HepG2 (cell line): ENCODE data around the gene RNF125. TPM values are rescaled to one million over a fixed set of nuclear protein-coding genes. Genes with fewer than 3 reads are reported as not detected.
A peak's percentile ranks its signal among the peaks of the same experiment; 100 is the strongest.

Source experiments
- ATAC-seq: fragments of 200-7000 bp; cut with Tn5 transposase; 3 replicates; pipeline ENCODE4 v1.9.1; 2020; ENCODE audit warnings: mild to moderate bottlenecking, moderate library complexity
- BruUV-seq: library from RNA; stranded (reverse); fragments of 400-500 nt; replicated peaks from 2 replicates; lab custom pipeline; 2021; lab: Mats Ljungman, UMichigan
- CTCF ChIA-PET: fragments of 300-600 bp; formaldehyde crosslinking; extraction: SDS; loops from one replicate; lab custom pipeline; 2021; ENCODE audit warnings: low total read pairs, inconsistent platforms, low intra/inter-chr PET ratio; lab: Yijun Ruan, JAX
- POLR2A ChIA-PET: fragments of 350-600 bp; sonication (Branson Sonifier 250); formaldehyde crosslinking; loops from one replicate; lab custom pipeline; 2020; ENCODE audit warnings: antibody characterized with exemption, inconsistent platforms; lab: Yijun Ruan, JAX
- DNase-seq: peaks from one replicate; pipeline ENCODE4 v3.0.0-alpha.2; 2015; ENCODE audit warnings: low spot score
- FAIRE-seq: peaks from 3 replicates; lab custom pipeline; 2011; peaks lifted over from hg19 to GRCh38; lab: Jason Lieb, UNC
- H2AFZ ChIP-seq: one replicate; pipeline ENCODE4 v1.6.1; 2011; ENCODE audit warnings: low read length, inconsistent platforms
- H3K27ac ChIP-seq: fragments of 300-600 bp; 3 replicates; pipeline ENCODE4 v1.8.0; 2011; ENCODE audit warnings: mixed run types, mild to moderate bottlenecking, mixed read lengths, low read length, inconsistent platforms; ENCODE audit not compliant: insufficient read depth; ENCODE audit errors: extremely low read length
- H3K27me3 ChIP-seq, 2 experiments: fragments of 200-600 bp in 1 of 2; 2 replicates in 1 of 2; 3 replicates in 1 of 2; pipeline versions ENCODE4 v1.6.0 to v1.8.0; 2011; ENCODE audit warnings: low read length in 2 of 2, mild to moderate bottlenecking in 2 of 2, moderate library complexity in 2 of 2, inconsistent platforms in 1 of 2; ENCODE audit not compliant: insufficient read depth in 2 of 2, control insufficient read depth in 1 of 2
- H3K36me3 ChIP-seq, 2 experiments: fragments of 200-600 bp in 1 of 2; replicated peaks in 1 of 2; 2 replicates in 1 of 2; 3 replicates in 1 of 2; pipeline versions ENCODE4 v1.5.1 to v1.8.0; 2011; ENCODE audit warnings: low read length in 2 of 2, inconsistent platforms in 1 of 2; ENCODE audit not compliant: insufficient read depth in 2 of 2, control insufficient read depth in 1 of 2
- H3K4me1 ChIP-seq: 2 replicates; pipeline ENCODE4 v1.5.1; 2012; ENCODE audit warnings: low read length, inconsistent platforms; ENCODE audit not compliant: insufficient read depth
- H3K4me2 ChIP-seq: 2 replicates; pipeline ENCODE4 v1.6.0; 2011; ENCODE audit warnings: low read depth, low read length, inconsistent platforms
- H3K4me3 ChIP-seq, 3 experiments: fragments of 200-600 bp in 1 of 3; sonication (generic), shearing (Covaris generic) in 1 of 3; replicated peaks in 1 of 3; 2 replicates each; pipeline ENCODE4 v1.5.1; 2011 to 2016; ENCODE audit warnings: low read length in 3 of 3, inconsistent platforms in 2 of 3, low read depth in 2 of 3, mild to moderate bottlenecking in 2 of 3, control low read depth in 1 of 3, mixed read lengths in 1 of 3; ENCODE audit not compliant: insufficient read depth in 1 of 3
- H3K79me2 ChIP-seq: one replicate; pipeline ENCODE4 v1.6.1; 2011; ENCODE audit warnings: low read length, inconsistent platforms; ENCODE audit not compliant: insufficient read depth
- H3K9ac ChIP-seq: 2 replicates; pipeline ENCODE4 v1.6.0; 2011; ENCODE audit warnings: mild to moderate bottlenecking, low read depth, low read length, inconsistent platforms; ENCODE audit not compliant: insufficient read depth
- H3K9me3 ChIP-seq: 2 replicates; pipeline ENCODE4 v1.5.1; 2012; ENCODE audit warnings: mild to moderate bottlenecking, low read length
- H4K20me1 ChIP-seq: 2 replicates; pipeline ENCODE4 v1.6.0; 2011; ENCODE audit warnings: inconsistent platforms, mild to moderate bottlenecking, low read length, moderate library complexity; ENCODE audit not compliant: insufficient read depth
- ASH2L ChIP-seq: fragments of 300-600, 200-600 bp; sonication (generic); IDR thresholded peaks from 2 replicates; pipeline ENCODE4 v1.7.0; 2017; ENCODE audit warnings: low read depth, mild to moderate bottlenecking, moderate library complexity, mixed read lengths, low read length; ENCODE audit not compliant: insufficient read length
- CHD4 ChIP-seq: fragments of 200-600 bp; sonication (generic); IDR thresholded peaks from 2 replicates; pipeline ENCODE4 v1.7.0; 2017; ENCODE audit warnings: mild to moderate bottlenecking, low read length, borderline replicate concordance
- CREM ChIP-seq, 2 experiments: sonication (generic) in 1 of 2; formaldehyde crosslinking in 1 of 2; IDR thresholded peaks; 2 replicates each; pipeline versions ENCODE4 v1.4.0 to v1.6.1; 2016 to 2020; ENCODE audit warnings: antibody characterized with exemption in 1 of 2, mild to moderate bottlenecking in 1 of 2, missing genetic modification reagents in 1 of 2
- STAT6 ChIP-seq: sonication (generic); formaldehyde crosslinking; IDR thresholded peaks from 2 replicates; pipeline ENCODE4 v1.4.0; 2020; ENCODE audit warnings: missing genetic modification reagents, mild to moderate bottlenecking, borderline replicate concordance
- TBL1XR1 ChIP-seq: fragments of 150-350 bp; IDR thresholded peaks from 2 replicates; pipeline ENCODE4 v1.6.1; 2014; ENCODE audit warnings: borderline replicate concordance, low read length; ENCODE audit not compliant: partially characterized antibody
- TFE3 ChIP-seq: IDR thresholded peaks from 2 replicates; pipeline ENCODE4 v1.6.1; 2016
- ZNF451 ChIP-seq: sonication (generic); formaldehyde crosslinking; IDR thresholded peaks from 2 replicates; pipeline ENCODE4 v1.5.0; 2020; ENCODE audit warnings: mild to moderate bottlenecking, missing genetic modification reagents
- ZNF546 ChIP-seq: sonication (generic); formaldehyde crosslinking; conservative IDR thresholded peaks from 2 replicates; pipeline ENCODE4 v1.8.1; 2023; ENCODE audit warnings: mild to moderate bottlenecking, missing genetic modification reagents
- ZNF562 ChIP-seq: sonication (generic); formaldehyde crosslinking; IDR thresholded peaks from 2 replicates; pipeline ENCODE4 v1.8.0; 2022; ENCODE audit warnings: missing genetic modification reagents, borderline replicate concordance
- ZNF768 ChIP-seq: sonication (generic); formaldehyde crosslinking; IDR thresholded peaks from 2 replicates; pipeline ENCODE4 v1.4.0; 2020; ENCODE audit warnings: missing genetic modification reagents
- whole genome bisulfite sequencing: methylation state at CpG from one replicate; pipeline ENCODE4 v1.1.6; 2017; ENCODE audit warnings: low lambda C conversion rate; 5-methylcytosine and 5-hydroxymethylcytosine counted together
- in situ Hi-C: cut with HindIII; loops from 2 replicates; pipeline ENCODE4 v1.10.0; 2017; ENCODE audit warnings: low pct_unique_long_range_greater_than_20kb; ENCODE audit not compliant: extremely low pct_ligation_motif_present
- intact Hi-C: fragments of 100-400 bp; cut with micrococcal nuclease; formaldehyde crosslinking; loops from one replicate; pipeline ENCODE4 v1.10.0; 2022; ENCODE audit not compliant: unreplicated experiment
- polyA plus RNA-seq, 8 experiments: library from polyadenylated mRNA; depleted of rRNA in 3 of 8; stranded (reverse) in 7 of 8; unstranded in 1 of 8; fragments of >200 nt; fragmentation: Illumina TruSeq in 4 of 8; extraction: Trizol in 4 of 8; gene quantifications; 2 replicates each; pipeline versions ENCODE4 v1.2.1 to v1.2.3, GENCODE V29; 2011 to 2016; ENCODE audit warnings: low read depth in 4 of 8, missing spikeins in 1 of 8, mixed read lengths in 1 of 8; ENCODE audit not compliant: insufficient read depth in 1 of 8
- total RNA-seq, 5 experiments: library from RNA; depleted of rRNA; stranded (reverse); fragments of >200 nt; fragmentation: Illumina TruSeq; extraction: Trizol; gene quantifications; 2 replicates each; pipeline ENCODE4 v1.2.3, GENCODE V29; 2016; ENCODE audit warnings: low read depth in 1 of 5

RNF125 gene
- total and polyA plus RNA-seq, 2 of the 13 experiments (the other 11 are each of a cell fraction or from before 2014, with no cell fraction given): 0.58 to 1.8 TPM

- TF ChIP-seq TFE3 (CRISPR knock-in tag): no peak
- TF ChIP-seq CHD4: no peak
- no peak for TF ChIP-seq ZNF546 (CRISPR knock-in tag)
- no peak for TF ChIP-seq STAT6 (CRISPR knock-in tag)
- no peak for TF ChIP-seq ASH2L
- no peak for TF ChIP-seq ZNF451
- TF ChIP-seq TBL1XR1: no peak
- TF ChIP-seq ZNF768 (CRISPR knock-in tag): no peak
These were observed 48.0 kb upstream of the RNF125 start (continued) for GRCh38 chr18:31970617-31971016.

- ATAC-seq: no peak
- Histone ChIP-seq H3K4me3 (no peak overlapping the region), H3K9me3 (peaks cover 33% of the 10 kb centered on the region), H3K27ac (no peak overlapping the region), H4K20me1 (no peaks in the 10 kb centered on the region), H3K9ac (no peak overlapping the region), H3K36me3 (no peaks in the 10 kb centered on the region), H3K4me1 (no peaks in the 10 kb centered on the region), H3K4me2 (no peak overlapping the region), H3K27me3 (peaks cover 0 to 4% of the 10 kb centered on the region in 2 experiments; a peak in 1 of 5 replicates), H3K79me2 (no peaks in the 10 kb centered on the region), H2AFZ (no peak overlapping the region)
- ChIA-PET CTCF (no interaction called here), POLR2A (no interaction called here)
- in situ Hi-C loops (loop anchor here (10.0 kb wide), 1 partner anchor 419 kb away; no protein-coding TSS in a partner anchor), intact Hi-C loops (loop anchor here (10.0 kb wide), 1 partner anchor 419 kb away; no protein-coding TSS in a partner anchor)
- no TSS peak for BruUV-seq
- FAIRE-seq: no peak
- DNase-seq: no peak
- no peak for TF ChIP-seq CREM (IDR thresholded peaks at IDR 0.05)
- TF ChIP-seq CREM (CRISPR knock-in tag; IDR thresholded peaks at IDR 0.05): no peak
- peak; percentile 96 for TF ChIP-seq ZNF562 (CRISPR knock-in tag)
- WGBS: 3% methylated on average over 4 of the region's 4 CpGs
These were observed 44.6 kb upstream of the RNF125 start for GRCh38 chr18:31973929-31974546.
